Hematopoietic multipotent progenitor cell treated with erythropoietin and hydrocortisone succinate and interleukin-3 and kit ligand, for 4 days (in vitro differentiated cells): ENCODE data around the gene ONECUT3.
"Not testable (repeated sequence)": the region's sequence is repeated elsewhere in the genome, so short reads cannot be mapped to it uniquely, and the experiment has no call there.

Source experiments
- DNase-seq: peaks from one replicate; pipeline ENCODE4 v3.0.0-alpha.2; 2015

ONECUT3 gene

GRCh38 chr19:1770866-1771576 lies 17.7 kb downstream of the ONECUT3 start:
- DNase-seq: no peak

DNA sequence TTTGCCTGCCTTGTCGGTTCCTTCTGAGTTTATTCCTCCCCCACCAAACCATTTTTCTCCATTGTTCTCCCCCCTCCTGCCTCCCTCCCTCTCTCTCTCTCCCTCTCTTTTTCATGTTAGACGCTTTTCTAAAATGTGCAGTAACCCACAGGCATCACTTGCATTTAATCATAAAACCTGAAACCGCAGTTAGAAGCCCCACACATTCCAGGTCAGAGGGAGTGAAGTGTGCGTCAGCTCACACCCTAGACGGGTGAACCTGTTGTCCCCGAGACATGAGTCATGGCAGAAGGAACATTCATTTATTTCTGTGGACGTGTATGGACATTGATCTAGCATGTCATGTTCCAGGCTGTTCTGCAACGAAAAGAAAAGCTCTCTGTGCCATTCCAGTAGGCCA lies 19.9 kb downstream of the ONECUT3 start:
- DNase-seq: no peak

DNA sequence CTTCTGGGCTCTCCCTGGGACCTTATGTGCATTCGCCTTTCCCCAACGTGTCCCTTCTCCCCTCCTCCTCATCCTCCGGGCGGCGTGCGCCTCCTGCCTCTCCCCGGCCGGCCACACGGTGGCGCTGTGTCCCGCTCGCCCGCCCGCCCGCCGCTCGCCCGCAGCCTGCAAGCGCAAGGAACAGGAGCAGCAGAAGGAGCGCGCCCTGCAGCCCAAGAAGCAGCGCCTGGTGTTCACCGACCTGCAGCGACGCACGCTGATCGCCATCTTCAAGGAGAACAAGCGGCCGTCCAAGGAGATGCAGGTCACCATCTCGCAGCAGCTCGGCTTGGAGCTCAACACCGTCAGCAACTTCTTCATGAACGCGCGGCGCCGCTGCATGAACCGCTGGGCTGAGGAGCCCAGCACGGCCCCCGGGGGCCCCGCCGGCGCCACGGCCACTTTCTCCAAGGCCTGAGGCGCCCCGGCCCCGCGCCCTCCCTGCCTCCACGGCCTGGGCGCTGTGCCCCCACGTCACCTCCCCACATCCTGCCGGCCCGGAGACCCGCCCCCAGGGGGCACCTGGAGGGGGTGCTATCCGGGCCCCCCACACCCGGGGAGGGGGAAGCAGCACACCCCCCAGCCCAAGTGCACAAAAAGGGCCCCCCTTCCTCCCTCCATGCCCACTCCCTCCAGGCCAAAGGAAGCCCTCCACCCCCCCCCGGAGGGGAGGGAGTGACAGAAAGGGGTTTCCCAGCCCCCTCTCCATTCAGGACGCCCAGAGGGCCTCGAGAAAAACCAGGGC lies 21.9 kb downstream of the ONECUT3 start:
- peak; percentile 62 for DNase-seq

GRCh38 chr19:1775951-1776605 lies 22.8 kb downstream of the ONECUT3 start:
- no peak for DNase-seq

DNA sequence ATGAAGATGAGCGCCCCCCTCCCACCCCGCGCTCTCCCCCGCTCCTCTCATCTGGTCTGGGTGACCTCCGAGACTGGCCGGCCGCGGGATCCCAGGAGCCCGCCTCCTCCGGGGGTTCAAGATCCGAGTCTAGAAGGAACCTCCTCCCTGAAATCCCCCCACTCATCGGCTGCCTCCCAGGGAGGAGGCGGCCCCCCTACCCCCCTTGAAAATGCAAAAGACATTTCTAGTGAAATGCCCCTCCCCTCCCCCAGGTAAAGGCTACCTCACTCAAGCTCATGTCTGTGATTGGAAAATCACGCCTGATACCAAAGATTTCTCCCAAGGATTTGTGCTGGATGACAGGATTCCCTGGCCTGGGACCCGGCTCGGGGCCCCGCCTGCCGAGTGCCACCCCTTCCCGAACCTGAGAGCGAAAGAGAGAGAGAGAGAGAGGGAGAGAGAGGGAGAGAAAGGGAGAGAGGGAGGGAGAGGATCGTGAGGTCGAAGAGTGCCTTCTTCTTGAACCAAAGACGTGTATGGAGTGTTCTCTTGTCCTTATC lies 23.4 kb downstream of the ONECUT3 start:
- no peak for DNase-seq

DNA sequence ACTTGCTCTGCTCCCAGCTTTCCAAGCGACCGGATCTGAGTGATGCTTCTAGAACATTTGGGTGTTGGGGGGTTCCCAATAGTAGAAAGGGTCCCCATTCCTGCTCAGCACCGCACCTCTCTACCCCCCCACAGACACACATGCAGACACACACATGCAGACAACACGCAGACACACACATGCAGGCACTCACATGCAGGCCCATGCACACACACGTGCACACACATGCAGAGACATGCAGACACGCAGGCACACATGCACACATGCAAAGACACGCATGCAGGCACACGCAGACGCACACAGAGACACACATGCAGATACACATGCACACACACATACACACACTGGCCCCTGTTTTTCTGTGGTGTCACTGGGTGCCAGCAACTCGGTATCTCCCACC lies 23.8 kb downstream of the ONECUT3 start:
- no peak for DNase-seq

DNA sequence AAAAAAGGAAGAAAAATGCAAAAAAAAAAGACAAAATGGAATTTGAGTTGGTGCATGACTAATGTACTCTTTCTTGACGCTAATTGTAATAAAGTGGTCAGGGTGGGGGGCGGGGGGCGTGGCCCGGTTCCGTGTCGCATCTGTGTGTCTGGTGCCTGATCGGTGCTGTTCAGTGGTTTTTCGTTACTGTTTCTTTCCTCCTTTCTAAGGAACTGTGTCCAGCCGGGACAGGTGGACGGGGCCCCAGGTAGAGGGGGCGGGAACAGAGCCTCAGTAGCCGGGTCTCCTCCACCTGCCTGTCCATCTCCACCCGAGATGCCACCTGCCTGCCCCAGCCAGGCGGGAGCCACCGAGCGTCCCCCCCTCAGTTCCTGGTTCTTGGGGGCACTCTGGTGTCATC lies 26.3 kb downstream of the ONECUT3 start:
- no peak for DNase-seq

DNA sequence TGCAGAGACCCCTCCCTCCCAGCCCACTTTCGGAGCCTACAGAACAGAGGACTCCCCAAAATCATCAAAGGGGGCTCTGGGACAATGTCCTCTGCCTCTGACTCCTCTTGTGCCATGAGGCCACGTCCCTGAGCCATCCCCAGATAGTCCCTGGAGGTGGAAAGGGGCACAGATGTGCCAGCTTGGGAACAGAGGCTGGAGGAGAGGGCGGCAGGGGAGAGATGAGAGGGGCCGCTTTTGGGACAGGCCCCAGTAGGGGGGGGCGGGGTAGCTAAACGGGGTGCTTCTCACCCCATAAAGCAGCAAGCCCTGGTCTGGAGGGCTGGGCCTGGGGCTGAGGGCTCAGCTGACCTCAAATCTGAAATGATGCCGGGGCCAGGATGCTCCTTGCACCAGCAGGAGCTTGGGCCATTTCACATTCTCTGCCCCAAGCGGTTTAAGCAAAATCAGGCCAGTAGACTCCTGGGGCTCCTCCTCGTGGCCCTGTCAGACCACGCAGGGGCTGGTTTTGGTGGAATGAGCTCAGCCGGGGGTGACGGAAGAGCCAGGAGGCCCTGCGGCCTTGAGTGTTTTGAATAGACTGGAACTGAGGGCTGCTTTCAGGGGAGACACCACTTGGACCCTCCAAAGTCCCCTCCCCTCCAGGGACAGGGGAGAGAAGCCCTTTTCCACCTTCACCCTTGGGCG lies 27.1 kb downstream of the ONECUT3 start:
- DNase-seq: peak; percentile 69

DNA sequence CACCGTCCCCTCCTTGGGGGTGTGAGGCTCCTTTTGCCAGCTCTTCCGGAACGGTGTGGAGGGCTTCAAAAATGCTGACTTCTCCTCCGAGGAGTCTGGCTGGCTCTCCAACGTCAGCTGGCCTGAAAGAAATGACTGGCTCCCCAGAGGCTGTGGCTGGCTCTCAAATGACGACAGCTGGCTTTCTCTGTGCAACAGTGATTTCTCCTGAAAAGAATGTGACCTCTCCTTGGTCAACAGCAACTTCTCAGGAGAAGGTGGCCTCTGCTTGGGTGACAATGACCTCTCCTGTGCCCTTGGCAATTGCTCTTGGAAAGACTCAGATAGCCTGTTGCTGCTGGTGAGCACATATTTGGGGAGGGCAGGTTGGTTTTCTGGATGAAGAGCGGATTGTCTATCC lies 29.2 kb downstream of the ONECUT3 start:
- no peak for DNase-seq

DNA sequence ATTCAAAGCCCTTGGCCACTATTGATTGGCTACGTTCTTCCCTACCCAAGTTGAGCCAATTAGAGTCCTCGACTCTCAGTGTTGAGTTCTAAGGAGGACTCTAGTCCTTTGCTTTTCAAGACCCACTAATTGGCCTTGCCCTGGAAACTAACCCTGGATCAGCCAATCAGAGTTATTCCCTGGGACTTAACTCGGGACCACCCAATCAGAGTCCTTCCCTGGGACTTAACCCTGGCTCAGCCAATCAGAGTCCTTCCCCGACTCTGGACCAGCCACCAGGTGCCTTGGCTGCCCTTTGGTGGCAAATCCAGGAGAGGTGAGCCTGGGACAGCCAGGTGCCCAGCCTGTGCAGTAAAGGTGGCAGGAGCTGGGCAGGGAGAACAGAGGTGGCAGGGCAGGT lies 30.0 kb downstream of the ONECUT3 start:
- DNase-seq: no peak

GRCh38 chr19:1783874-1784273 lies 30.6 kb downstream of the ONECUT3 start:
- peak; percentile 30 for DNase-seq

DNA sequence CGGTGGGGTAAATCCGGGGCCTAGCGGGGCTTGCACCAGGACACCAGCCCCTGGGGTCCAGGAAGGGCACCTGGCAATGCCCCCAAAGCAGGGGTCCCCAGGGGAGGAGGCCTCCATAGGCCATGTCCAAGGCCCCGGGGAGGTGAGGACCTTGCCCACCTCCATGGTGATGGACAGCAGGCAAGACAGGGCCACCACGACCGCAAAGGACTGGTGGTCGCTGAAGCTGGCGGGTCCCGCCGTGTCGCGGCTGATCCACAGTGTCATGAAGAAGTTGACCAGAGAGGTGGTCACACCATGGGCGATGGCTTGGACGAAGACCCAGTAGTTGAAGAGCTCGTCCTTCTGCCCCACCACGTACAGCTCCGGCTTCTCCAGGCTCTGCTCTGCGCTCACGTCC lies 32.0 kb downstream of the ONECUT3 start:
- no peak for DNase-seq

DNA sequence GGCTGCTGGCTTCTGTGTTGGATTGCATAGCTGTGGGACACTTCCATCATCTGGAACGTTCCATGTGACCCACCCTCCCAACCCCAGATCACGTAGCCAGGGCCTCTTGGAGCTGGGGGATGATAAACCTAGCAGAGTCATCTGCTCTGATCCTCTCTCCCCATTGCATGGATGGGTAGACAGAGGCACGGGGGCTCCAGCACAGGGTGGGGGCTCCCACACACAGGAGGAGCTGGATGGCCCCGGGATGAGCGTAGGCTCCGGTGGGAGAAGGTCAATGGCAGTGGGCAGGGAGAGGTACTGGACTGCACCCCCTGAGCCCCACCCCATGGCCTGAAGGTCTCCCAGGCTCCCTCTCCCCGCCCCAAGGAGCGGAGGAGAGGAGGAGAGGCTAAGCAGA lies 33.4 kb downstream of the ONECUT3 start:
- no peak for DNase-seq

- no peak for DNase-seq
These were observed 33.8 kb downstream of the ONECUT3 start for GRCh38 chr19:1787116-1787515.

DNA sequence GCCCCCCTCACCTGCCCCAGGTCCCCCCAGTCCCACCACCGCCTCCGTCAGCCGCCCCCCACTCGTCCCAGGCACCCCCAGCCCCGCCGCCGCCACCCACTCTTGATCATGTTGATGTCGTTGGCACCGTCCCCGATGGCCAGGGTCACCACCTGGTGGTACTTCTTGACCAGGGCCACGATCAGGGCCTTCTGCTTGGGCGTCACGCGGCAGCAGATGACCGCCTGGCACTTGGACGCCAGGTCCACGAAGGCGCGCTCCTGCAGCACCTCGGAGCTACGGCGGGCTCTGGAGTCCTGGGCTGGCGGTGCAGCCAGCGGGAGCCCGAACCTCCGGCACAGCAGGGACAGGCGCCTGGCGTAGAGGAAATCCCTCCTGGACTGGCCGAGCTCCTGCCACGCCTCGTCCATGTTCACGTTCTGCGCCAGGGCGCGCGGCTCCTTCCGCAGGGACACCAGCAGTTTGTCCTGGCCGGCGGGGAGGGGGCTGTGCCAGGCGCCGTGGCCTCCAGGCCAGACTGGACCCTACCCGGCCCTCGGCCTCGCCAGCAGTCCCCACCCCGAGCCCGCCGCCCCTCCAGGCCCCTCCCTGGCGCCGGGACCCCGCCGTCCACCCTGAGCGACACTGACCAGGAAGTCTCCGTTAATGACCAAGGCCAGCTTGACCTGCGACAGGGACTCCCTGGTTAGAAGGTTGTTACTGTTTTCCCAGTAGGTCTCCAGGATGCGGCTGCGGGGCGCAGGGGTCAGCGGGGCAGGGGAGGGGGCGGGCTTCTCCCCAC lies 36.1 kb downstream of the ONECUT3 start:
- DNase-seq: no peak

DNA sequence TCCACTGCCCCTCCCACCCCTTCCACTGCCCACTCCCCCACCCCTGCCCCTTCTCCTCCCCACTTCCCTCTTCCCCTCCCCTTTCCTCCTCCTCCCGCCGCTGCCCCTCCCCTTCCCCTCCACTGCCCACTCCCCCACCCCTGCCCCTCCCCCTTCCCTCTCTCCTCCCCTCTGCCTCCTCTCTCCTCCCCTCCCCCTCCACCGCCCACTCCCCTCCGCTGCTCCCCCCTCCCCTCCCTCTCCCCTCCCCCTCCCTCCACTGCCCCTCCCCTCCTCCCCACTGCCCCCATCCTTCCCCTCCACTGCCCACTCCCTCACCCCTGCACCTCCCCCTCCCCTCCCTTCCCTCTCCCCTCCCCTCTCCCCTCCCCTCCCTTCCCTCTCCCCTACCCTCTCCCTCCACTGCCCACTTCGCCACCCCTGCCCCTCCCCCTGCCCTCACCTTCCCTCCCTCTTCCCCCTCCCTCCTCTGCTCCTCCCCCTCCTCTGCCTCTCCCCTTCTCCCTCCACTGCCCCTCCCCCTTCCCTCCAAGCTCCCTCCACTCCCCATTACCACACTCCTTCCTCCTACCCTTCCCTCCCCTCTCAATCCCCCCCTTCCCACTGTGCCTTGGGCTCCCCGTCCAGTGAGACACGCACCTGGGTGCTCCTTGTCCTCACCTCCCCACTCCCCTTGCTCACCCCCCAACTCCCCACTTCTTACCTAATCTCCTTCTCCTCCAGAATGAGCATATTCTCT lies 36.9 kb downstream of the ONECUT3 start:
- no peak for DNase-seq

- no peak for DNase-seq
These were observed 38.6 kb downstream of the ONECUT3 start for GRCh38 chr19:1791879-1792278.

- no peak for DNase-seq
These were observed 41.3 kb downstream of the ONECUT3 start for GRCh38 chr19:1794424-1795172.

GRCh38 chr19:1796395-1797142 lies 43.3 kb downstream of the ONECUT3 start:
- DNase-seq: no peak

- not testable (repeated sequence) for DNase-seq
These were observed 44.0 kb downstream of the ONECUT3 start for GRCh38 chr19:1797313-1797712.
